ENCODE measurements around the gene SH3PXD2B.
"Not testable (repeated sequence)": the region's sequence is repeated elsewhere in the genome, so short reads cannot be mapped to it uniquely, and the experiment has no call there.

Gene SH3PXD2B

GRCh38 chr5:172485511-172486202 lies 31.3 kb upstream of the SH3PXD2B start:
- DNase-seq: no peak

GRCh38 chr5:172484664-172485063 lies 30.3 kb upstream of the SH3PXD2B start:
- DNase-seq: no peak

- no peak for DNase-seq
Observed at GRCh38 chr5:172482156-172483020, 28.1 kb upstream of the SH3PXD2B start.

GRCh38 chr5:172481011-172481800 lies 26.9 kb upstream of the SH3PXD2B start:
- no peak for DNase-seq

- no peak for DNase-seq
Observed at GRCh38 chr5:172479784-172480115, 25.4 kb upstream of the SH3PXD2B start.

- DNase-seq: peak; percentile 11 to 81
Observed at GRCh38 chr5:172479034-172479783, 24.9 kb upstream of the SH3PXD2B start.

GRCh38 chr5:172478695-172479033 lies 24.3 kb upstream of the SH3PXD2B start:
- not testable (repeated sequence) for DNase-seq

GRCh38 chr5:172478256-172478655 lies 23.9 kb upstream of the SH3PXD2B start:
- DNase-seq: no peak

- no peak for DNase-seq
Observed at GRCh38 chr5:172477466-172477865, 23.1 kb upstream of the SH3PXD2B start.

GRCh38 chr5:172474293-172474692 lies 20.0 kb upstream of the SH3PXD2B start:
- DNase-seq: no peak

- no peak for DNase-seq
Observed at GRCh38 chr5:172473427-172473826, 19.1 kb upstream of the SH3PXD2B start.

- no peak for DNase-seq
Observed at GRCh38 chr5:172469697-172470096, 15.4 kb upstream of the SH3PXD2B start.

GRCh38 chr5:172466062-172466461 lies 11.7 kb upstream of the SH3PXD2B start:
- no peak for DNase-seq

GRCh38 chr5:172463031-172463430 lies 8.7 kb upstream of the SH3PXD2B start:
- DNase-seq: no peak

- no peak for DNase-seq
Observed at GRCh38 chr5:172459783-172460165, 5.4 kb upstream of the SH3PXD2B start.

- no peak for DNase-seq
Observed at GRCh38 chr5:172458976-172459782, 4.9 kb upstream of the SH3PXD2B start.

GRCh38 chr5:172456076-172456722 lies 1.9 kb upstream of the SH3PXD2B start:
- no peak for DNase-seq

GRCh38 chr5:172455511-172456061 lies 1.3 kb upstream of the SH3PXD2B start:
- no peak for DNase-seq

- no peak for DNase-seq
Observed at GRCh38 chr5:172455087-172455381, 709 bp upstream of the SH3PXD2B start.

GRCh38 chr5:172453986-172454357 lies 353 bp downstream of the SH3PXD2B start:
- no peak for DNase-seq

- no peak for DNase-seq
Observed at GRCh38 chr5:172453206-172453985, 929 bp downstream of the SH3PXD2B start.

Measured in bone marrow (tissue), 2 donors.